NCI-H2171 (cell line): ENCODE results near the gene HS6ST2.

Source experiments
- DNase-seq: peaks from one replicate; lab custom pipeline; 2025; lab: John Stamatoyannopoulos, UW

The HS6ST2 gene

DNA sequence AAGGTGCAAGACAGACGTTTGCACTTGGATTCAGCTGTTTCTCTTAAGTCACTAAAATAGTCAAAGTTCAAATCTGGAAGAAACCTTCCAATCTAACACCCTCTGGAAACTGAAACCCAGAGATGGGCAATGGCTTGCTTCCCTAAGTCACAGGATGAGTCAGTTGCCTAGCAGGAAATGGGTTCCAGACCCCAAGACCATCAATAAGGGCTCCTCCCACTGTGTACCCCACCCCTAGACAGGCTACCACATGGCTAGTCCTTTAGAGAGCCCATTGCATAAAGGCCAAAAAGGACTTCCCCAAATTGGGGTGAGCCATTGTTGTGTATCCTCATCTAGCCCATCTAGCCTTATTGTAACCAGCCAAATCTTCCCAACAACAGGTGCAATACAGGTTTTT is 216.2 kb downstream of the HS6ST2 start:
- no peak for DNase-seq

DNA sequence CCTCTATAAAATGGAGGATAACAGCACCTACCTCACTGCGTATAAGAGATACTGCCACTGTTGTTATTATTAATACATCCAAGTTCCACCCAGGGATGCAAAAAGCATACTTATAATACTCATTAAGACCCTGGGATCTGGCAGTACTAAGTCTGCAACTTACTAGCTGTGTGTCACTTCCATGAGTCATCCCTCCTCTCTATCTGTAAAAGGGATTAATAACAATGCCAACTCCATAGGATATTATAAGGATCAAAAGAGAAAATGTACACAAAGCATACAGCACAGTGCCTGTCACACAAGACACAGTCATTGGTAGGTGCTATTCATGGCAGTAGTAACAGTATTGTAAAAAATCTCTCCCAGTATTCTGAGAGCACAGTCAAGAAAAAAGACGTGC is 216.7 kb downstream of the HS6ST2 start:
- no peak for DNase-seq

DNA sequence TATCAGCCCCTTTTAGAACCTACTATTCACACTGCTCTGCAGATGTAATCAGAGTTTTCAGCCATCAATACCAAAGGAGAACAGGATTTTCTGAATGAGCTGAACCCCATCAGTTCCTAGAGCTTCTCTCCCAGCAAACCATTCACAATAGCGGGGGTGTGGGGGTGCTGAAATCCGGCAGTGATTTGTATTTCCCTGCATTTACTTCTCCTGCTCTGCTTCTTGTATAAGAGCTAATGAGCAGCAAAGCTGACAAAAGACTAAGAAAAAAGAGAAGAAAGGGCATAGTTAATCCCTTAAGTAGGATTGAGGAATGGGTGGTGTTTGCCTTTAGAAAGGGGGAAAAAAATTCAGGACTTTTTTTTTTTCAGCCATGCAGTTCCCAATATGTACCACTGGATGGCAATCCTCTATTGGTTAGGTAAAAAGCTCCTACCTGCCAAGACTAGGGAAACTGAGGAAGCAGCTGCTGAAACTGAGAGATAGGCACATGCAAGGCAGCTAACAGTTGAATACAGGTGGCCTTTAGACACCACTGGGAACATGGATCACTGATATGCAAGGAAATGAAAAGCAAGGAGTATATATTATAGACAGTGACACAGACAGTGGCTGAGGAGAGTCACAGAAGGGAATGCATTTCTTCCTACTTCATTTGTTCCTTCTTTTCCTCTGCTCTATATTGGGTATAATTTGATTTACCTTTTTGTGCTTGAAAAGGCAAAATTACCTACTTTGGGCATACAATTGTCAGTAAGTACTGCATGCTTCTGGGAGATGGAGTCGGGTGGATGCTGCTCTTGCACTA is 217.9 kb downstream of the HS6ST2 start:
- DNase-seq = no peak

DNA sequence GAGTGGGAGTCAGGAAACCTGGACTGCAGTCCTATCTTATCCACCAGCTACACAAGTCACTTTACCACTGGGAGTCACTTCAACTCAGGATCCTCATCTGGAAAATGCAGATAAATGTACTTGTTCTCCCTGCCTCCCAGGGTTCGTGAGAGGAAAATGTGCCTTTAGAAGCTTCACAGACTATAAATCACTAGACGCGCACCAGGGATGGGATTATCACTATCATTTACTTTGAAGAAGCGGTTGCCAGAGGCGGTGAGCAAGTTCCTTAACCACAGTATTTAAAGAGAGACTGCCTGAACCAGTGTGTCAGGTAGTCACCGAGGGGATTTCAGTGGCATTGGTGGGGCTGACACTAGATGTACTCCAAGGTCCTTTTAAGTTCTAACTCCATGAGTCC is 219.5 kb downstream of the HS6ST2 start:
- no peak for DNase-seq

DNA sequence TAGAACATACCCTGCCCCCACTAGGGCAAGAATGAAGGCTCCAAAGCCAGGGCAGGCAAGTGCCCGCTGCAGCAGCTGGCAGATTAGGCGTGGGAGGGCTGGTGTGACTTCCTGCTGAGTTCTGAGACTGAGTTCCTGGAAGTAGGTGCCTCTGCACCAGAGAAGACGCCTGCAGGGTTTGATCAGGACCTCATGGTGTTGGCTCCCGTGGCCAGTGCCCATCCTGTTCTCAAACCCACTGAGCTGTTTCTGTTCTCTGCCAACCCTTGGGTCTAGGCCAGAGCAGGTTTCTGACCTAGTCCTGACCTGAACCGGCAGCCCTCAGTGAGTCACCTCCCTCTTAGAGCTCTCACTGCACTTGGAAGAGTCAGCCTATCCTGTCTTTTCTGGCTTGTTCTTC is 220.7 kb downstream of the HS6ST2 start:
- DNase-seq = no peak

DNA sequence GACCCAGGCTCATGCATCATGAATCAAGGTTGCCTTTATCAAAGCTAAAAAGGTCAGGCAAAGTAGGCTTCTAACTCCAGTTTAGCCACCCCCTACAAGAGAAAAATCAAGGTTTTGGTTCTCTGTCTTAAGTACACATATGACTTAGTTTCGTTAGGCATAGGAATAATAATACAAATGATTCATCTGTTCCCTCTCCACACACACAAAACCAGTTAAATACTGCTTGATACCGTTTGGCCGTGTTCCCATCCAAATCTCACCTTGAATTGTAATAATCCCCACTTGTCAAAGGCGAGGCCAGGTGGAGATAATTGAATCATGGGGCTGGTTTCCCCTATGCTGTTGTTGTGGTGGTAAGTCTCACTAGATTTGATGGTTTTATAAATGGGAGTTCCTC is 226.2 kb downstream of the HS6ST2 start:
- no peak for DNase-seq

DNA sequence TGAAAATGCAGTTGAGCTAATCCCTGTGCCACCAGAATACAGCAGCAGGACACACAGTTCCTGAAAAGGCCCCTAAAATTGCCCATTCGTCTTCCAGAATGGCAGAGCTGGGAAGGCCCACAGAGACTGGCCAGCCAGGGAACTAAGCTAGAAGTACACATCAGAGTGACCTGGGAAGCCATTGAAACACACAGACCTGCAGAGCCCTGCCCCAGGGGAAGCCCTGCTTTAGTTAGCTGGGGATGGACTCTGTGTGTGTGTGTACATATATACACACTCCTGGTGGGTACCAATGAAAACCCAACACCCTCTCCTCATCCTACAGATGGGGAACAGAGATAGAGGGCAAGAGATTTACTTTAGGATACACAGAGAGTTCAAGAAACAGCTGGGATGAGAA is 227.7 kb downstream of the HS6ST2 start:
- DNase-seq = no peak

DNA sequence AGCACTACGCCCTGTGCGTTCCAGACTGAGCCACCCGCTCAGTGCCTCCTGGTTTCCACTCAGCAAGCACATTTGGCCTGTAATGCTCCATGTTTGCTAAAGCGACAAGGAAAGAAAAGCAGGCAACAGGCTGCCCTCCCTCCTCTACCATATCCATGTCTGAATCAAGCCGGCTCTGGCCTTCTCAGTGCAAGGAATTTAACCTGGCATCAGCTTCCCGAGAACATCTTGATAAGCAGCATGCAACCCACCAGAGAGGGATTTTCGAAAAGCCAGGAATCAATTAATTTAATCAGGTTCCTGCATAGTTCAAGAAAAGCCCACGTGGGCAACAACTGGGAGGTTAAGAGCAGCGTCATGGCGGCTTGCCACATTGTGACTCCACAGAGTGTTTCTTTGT is 228.2 kb downstream of the HS6ST2 start:
- DNase-seq = no peak

DNA sequence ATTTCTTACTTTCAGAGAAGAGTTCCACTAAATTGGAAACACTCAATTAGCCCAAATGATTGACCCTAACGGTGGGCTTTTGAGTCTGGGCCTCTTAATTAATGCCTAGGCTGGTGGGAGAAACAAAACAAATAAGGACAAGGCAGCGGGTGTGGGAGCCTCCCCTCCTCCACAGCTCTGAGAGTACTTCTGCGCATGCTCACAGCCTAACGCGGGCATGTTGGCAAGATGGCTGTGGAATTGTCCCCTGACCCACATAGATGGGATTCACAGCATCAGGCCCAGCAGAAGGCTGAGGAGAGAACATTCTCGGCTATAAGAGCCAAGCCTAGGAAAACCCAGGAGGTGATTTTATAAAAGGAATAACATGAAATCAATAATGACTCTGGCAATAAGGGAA is 230.1 kb downstream of the HS6ST2 start:
- no peak for DNase-seq

DNA sequence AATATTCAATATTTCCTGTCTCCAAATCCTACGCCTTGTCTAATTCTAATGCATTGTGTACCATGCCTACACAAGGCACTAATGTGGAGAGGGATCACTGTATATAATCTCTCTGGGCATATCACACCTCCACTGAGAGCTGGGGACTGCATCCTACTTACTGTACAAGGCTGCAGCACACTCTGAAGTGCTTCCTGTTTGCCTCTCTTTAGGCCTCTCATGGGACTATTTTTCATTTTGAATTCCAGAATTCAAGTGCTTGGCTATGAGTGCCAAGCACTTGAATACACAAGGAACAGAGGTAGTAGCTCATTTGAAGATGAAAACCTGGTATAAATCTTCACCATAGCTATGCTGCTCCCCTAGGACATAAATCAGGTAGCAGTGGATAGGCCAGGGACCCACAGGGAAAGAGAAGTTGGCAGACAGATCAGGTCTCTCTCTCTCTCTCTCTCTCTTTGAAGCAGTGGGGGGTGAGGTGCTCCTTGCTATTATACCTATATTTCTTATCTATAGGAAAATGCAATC is 239.9 kb downstream of the HS6ST2 start:
- no peak for DNase-seq

DNA sequence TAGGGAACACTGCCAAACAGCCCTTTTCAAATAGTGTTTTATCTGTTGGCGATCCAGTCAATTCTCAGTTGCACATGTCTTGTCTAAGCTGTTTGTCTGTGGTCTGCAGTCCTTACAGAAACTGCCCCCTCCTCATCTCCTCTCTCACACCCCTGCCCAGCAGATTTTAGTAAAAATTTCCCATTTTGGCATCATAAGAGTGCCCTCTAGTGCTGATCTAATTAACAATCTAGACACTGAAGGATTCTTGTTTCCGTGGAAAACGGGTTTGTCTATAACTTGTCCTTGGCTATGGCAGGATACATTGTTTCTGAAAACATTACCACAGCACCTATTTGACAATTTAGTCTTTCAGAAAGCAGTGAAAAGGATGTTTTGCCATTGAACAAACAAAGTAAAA is 242.4 kb downstream of the HS6ST2 start:
- no peak for DNase-seq

DNA sequence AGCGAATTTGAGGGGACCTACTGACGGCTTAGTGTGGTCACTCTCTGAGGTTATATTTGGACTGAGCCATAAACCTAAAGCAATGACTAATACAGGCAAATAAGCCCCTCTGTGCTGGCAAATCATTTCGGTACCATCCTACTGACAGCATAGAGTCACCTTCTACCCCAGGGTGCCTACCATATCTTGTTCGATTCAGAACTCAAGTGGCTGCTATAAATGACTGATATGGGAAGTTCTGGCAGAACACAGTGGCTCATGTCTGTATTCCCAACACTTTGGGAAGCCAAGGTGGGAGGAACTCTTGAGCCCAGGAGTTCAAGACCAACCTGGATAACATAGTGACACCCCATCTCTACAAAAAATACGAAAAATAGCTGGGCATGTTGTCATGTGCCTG is 243.5 kb downstream of the HS6ST2 start:
- no peak for DNase-seq

DNA sequence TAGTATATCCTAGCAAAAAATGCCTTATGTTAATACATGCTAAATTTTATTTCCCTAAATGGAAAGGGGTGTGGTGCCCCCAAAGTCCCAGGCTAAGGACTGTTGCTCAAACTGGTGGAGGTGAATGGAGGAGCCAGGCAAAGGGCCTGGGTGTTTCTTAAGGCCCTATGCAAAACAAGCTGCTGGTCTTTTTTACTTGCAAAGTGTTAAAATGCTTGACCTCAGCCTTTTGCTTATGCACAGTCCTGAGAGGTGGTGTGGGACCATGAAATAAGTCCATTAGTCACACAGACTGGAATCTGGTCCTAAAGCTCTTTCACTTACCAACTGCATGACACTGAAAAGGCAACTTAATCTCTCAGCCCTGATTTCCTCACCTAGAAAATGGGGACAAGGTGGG is 246.1 kb downstream of the HS6ST2 start:
- no peak for DNase-seq

DNA sequence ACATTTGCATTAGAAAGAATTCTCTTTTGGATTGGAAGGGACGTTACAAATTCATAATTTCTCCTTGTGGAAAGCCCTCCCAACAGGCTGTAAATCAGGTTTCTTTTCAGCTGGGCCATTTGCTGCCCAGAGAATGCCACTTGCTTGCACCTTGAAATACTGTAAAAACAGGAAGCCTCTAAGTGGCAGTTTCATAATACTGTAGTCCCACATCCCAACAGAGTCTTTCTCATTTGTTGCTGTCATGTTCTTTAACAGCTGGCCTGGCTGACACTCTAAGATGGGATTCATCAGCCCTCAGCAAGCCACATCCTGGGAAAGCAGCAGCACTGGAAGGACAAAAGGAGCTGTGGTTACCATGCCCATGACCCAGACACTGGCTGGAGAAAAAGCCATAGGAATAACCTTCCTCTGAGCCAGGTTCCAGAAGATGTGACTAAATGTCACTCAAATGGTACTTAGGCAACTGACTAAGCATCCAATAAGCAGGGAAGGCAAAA is 247.7 kb downstream of the HS6ST2 start:
- DNase-seq = no peak

DNA sequence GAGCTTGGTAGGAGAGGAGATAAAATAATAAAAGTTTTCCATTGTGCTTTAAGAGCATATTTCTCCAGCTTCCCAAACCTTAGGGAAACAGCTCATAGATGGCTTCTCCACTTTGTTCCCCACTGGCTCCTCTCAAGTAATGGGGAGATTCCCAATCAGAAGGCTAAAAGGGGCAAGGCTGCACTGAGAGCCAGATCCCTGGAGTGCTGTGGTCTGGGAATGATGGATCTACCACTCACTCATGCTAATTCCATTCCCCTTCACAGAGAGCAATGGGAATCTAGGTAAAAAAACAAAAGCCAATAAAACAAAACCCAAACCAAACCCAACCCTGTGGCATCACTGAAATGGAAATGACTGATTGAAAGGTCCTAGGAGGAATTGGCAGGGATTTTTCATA is 249.9 kb downstream of the HS6ST2 start:
- no peak for DNase-seq

DNA sequence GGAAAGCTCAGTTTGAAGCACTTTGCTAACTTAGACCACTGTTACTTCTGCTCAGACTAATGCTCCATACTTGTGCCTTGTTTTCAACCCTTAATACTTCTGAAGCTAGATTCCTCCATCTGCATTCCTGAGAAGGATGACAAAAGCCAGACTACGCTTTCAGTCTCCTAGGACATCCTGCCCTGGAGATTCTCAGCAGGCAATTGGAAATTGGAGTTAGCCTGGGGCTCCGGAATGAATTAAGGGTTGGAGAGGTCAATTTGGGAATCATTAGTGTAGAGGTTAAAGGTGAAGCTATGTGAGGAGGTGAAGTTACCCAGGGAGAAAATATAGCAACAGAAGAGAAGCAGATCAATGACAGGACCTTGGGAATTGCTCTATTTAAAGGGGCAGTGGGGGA is 253.7 kb downstream of the HS6ST2 start:
- DNase-seq = no peak

DNA sequence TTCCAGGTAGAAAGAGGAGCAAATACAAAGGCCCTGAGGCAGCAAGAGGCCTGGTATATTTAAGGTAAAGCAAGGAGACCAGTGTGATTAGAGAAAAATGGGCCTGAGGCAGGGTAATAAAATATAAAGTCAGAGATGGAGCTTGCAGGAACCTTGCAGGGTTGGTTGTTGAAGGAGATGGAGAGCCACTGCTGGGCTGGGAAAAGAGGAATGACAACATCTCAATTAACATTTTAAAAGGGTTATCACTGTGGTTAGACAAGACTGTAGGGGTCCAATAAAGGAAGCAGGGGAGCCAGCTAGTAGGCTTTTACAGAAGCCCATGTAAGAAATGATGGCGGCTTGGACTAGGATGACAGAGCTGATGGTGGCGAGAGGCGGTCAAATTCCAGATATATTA is 264.0 kb downstream of the HS6ST2 start:
- no peak for DNase-seq

DNA sequence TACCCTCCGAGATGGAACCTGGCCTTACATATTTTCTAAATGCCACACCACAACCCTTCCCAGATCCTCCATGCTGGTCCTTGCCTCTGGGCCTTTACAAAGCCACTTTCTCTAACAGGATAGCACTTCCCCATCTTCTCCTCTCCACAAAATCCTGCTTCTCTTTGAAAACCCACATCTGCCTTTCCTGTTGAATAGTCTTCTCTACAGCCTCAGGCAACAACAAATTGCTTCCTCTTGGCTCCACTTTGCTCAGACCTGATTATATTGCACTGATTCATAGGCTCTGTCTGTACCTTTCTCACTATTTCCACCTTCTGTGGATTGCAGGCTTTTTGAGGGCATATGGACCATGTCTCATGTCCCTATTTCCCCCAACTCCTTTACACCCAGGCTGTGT is 265.9 kb downstream of the HS6ST2 start:
- no peak for DNase-seq

DNA sequence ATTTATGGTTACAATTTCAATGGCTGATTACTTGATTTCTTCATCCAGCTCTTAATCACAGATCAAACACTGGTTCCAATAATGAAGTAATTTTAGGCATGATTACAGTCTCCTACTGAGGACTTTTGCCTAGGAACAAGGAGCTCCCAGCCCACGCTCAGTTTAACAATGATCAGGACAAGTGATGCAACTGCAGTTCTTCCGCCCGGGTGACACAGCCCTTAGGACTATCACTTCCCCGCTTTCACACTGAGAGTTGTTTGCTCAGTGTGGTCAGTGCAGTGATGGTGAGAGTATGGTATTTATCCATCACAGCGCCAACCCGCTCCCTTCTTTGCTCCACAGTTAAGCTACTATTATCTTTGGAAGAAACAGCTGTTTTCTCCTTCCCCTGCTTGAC is 266.4 kb downstream of the HS6ST2 start:
- DNase-seq = no peak

DNA sequence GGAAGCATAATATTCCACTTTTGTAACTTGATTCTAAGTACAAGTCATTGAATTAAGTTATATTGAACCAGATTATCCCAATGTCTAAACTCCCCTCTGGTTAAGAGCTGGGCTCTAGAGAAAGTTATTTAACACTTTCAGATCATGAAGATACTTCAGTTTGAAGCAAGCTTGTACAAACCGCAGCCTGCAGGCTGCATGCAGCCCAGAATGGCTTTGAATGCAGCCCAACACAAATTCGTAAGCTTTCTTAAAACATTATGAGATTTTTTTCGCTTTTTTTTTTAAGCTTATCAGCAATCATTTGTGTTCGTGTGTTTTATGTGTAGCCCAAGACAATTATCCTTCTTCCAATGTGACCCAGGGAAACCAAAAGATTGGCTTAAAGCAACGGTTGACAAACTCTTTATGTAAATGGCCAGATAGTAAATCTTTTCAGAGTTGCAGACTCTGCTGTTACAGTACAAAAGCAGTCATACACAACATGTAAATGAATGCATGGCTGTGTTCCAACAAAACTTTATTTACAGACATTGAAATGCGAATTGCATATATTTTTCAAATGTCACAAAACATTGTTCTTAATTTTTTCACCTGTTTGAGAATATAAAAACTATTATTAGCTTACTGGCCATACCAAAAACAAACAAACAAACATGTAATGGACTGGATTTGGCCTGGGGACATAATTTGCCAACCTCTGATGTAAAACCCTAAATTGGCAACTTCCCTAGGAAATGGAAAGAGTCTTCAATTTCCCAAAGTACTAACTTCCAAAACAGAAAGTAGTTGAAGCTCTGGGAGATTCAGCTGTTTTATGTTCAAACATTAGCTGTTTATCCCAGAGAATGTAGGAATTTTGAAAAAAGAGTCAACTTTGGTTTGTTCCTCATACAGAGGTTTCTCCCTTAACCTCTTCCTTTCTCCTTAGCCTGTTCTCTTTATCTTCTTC is 268.5 kb downstream of the HS6ST2 start:
- no peak for DNase-seq

DNA sequence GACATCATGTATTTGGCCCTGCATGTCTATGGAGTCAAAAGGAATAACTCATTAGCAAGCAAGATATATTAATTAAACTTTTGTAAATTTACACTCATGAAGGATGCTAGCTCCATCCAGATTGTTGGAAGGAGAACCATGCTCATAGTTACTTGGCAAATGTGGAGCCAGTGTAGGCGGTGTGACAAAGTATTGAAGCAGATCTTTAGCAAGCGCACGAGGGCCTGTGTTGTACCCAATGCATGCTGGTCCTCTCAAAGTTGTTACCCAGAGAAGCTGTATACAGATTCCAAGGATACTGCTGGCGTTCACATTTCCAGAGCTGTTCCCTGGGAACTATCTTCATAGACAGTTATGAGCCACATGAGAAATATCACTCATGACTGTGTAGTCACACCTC is 273.2 kb downstream of the HS6ST2 start:
- no peak for DNase-seq

DNA sequence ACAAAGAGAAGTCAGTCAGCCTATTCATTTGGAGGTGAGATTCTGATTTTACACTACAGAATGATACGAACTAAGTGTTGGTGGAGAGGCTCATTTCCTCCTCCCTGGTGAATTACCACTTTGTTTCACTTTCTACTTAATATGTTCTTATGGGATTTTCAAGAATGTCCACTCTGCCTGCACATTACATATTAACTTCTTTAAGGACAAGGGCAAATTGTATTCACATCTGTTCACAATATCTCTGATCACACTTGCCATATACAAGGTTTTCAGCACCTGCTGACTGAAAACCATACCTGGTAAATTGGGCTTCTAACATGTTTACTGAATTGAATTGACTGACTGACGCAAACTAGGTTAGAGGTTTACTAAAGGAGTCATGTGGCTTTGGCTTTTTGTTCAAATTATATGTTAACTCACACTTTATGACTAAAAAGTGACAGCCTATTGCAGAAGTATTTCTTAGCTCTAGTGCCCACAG is 281.2 kb downstream of the HS6ST2 start:
- no peak for DNase-seq
